A549 treated with GW870086 at 1 μM for 4 hours (cell line): Measurements from ENCODE around the gene IGFL3. TPM values are rescaled to one million over a fixed set of nuclear protein-coding genes. Genes with fewer than 3 reads are reported as not detected.

Experiments used
- total RNA-seq: library from RNA; stranded (reverse); fragments of 200-300 nt; extraction: Qiagen RNA extraction; gene quantifications from 5 replicates; pipeline ENCODE4 v1.2.3, GENCODE V29; 2022; ENCODE audit warnings: low read depth

Gene IGFL3
- 0.25 TPM in 1 of 5 replicates, not detected in the others for total RNA-seq

GRCh38 chr19:46124638-46125115, at the start of gene IGFL3:
IGFL3 (minus strand) TSS chr19:46124688; CDS start chr19:46124649, 39 bp downstream.

GRCh38 chr19:46147791-46148288, 23.4 kb upstream of the IGFL3 start, which contains the start of gene IGFL2:
IGFL2 (plus strand) TSS chr19:46148238; CDS start chr19:46148279, 41 bp downstream.

Other genes starting within 250 kb of the IGFL3 start
- 23.1 to 35.0 TPM (median 33.2 TPM) in 5 replicates for gene IRF2BP1, start 238.5 kb downstream of the IGFL3 start, total RNA-seq
- gene MYPOP, start 222.1 kb downstream of the IGFL3 start, total RNA-seq, result 6.1 to 9.6 TPM (median 8.7 TPM) in 5 replicates
- not detected in 5 replicates for gene NANOS2, start 209.9 kb downstream of the IGFL3 start, total RNA-seq
- gene NOVA2, start 150.8 kb downstream of the IGFL3 start, total RNA-seq, result 0.05 to 0.14 TPM (median 0.13 TPM) in 5 replicates
- gene CCDC61, start 129.2 kb downstream of the IGFL3 start, total RNA-seq, result 3.1 to 6.3 TPM (median 4.3 TPM) in 5 replicates
- gene PGLYRP1, start 101.6 kb downstream of the IGFL3 start, total RNA-seq, result not detected in 5 replicates
- gene IGFL4, start 83.7 kb downstream of the IGFL3 start, total RNA-seq, result 0.29 to 0.82 TPM (median 0.36 TPM) in 5 replicates
- gene IGFL2, start 23.6 kb upstream of the IGFL3 start, total RNA-seq, result 0.42 to 1.3 TPM (median 1.0 TPM) in 5 replicates
- 2.0 to 3.8 TPM (median 2.6 TPM) in 5 replicates for gene IGFL1, start 105.1 kb upstream of the IGFL3 start, total RNA-seq
- gene HIF3A, start 172.4 kb upstream of the IGFL3 start, total RNA-seq, result not detected in 5 replicates
- 78.4 to 84.7 TPM (median 83.1 TPM) in 5 replicates for gene PPP5C, start 222.4 kb upstream of the IGFL3 start, total RNA-seq